WTC11 (cell line): Measurements from ENCODE around the gene CITED1. TPM values are rescaled to one million over a fixed set of nuclear protein-coding genes. Genes with fewer than 3 reads are reported as not detected.

Experiments used
- ATAC-seq: fragments of 200-7000 bp; cut with Tn5 transposase; 2 replicates; pipeline ENCODE4 v1.10.0; 2021; ENCODE audit warnings: mild to moderate bottlenecking, moderate library complexity
- Bru-seq: library from RNA; stranded (reverse); fragments of 400-500 nt; gene quantifications from one replicate; lab custom pipeline; 2021; lab: Mats Ljungman, UMichigan
- CTCF ChIA-PET: fragments of 300-600 bp; sonication (Branson Sonifier 250); formaldehyde crosslinking; loops from one replicate; lab custom pipeline; 2021; ENCODE audit warnings: antibody characterized with exemption; lab: Charles Lee
- POLR2A ChIA-PET: fragments of 350-600 bp; sonication (Branson Sonifier 250); formaldehyde crosslinking; loops from one replicate; lab custom pipeline; 2021; ENCODE audit warnings: antibody characterized with exemption; lab: Charles Lee
- DNase-seq: peaks from one replicate; pipeline ENCODE4 v3.0.0; 2021; ENCODE audit warnings: low spot score
- H3K27ac Mint-ChIP-seq: 2 replicates; pipeline ENCODE4 v1.8.0; 2021; ENCODE audit warnings: mixed read lengths
- H3K27me3 Mint-ChIP-seq: 2 replicates; pipeline ENCODE4 v1.8.0; 2021; ENCODE audit warnings: low read depth, mild to moderate bottlenecking, moderate library complexity, mixed read lengths
- H3K36me3 Mint-ChIP-seq: 2 replicates; pipeline ENCODE4 v1.8.0; 2021; ENCODE audit warnings: mixed read lengths
- H3K4me1 Mint-ChIP-seq: 2 replicates; pipeline ENCODE4 v1.8.0; 2022; ENCODE audit warnings: mixed read lengths
- H3K4me3 Mint-ChIP-seq: 2 replicates; pipeline ENCODE4 v1.8.0; 2021; ENCODE audit warnings: mild to moderate bottlenecking, moderate library complexity, mixed read lengths
- H3K9me3 Mint-ChIP-seq: 2 replicates; pipeline ENCODE4 v1.8.0; 2021; ENCODE audit warnings: mixed read lengths
- JAZF1 ChIP-seq: fragments of 250-450 bp; sonication (Bioruptor Pico); IDR thresholded peaks from 2 replicates; pipeline ENCODE4 v1.9.0; 2021; ENCODE audit warnings: moderate library complexity, mild to moderate bottlenecking, inconsistent platforms
- JUN ChIP-seq: sonication (generic); formaldehyde crosslinking; IDR thresholded peaks from 2 replicates; pipeline ENCODE4 v1.8.0; 2023; ENCODE audit warnings: mild to moderate bottlenecking, missing genetic modification reagents
- NFYB ChIP-seq: sonication (generic); formaldehyde crosslinking; conservative IDR thresholded peaks from 2 replicates; pipeline ENCODE4 v1.8.0; 2022; ENCODE audit warnings: low read depth, missing genetic modification reagents
- NR3C1 ChIP-seq: sonication (generic); formaldehyde crosslinking; conservative IDR thresholded peaks from 2 replicates; pipeline ENCODE4 v1.8.1; 2023; ENCODE audit warnings: low read depth, mild to moderate bottlenecking, missing genetic modification reagents
- SOX15 ChIP-seq: fragments of 250-450 bp; sonication (Bioruptor Pico); IDR thresholded peaks from 2 replicates; pipeline ENCODE4 v1.9.0; 2021; ENCODE audit warnings: mild to moderate bottlenecking
- TEAD1 ChIP-seq: sonication (generic); formaldehyde crosslinking; IDR thresholded peaks from 2 replicates; pipeline ENCODE4 v1.8.0; 2022; ENCODE audit warnings: mild to moderate bottlenecking, missing genetic modification reagents
- ZNF138 ChIP-seq: sonication (generic); formaldehyde crosslinking; conservative IDR thresholded peaks from 2 replicates; pipeline ENCODE4 v1.8.1; 2022; ENCODE audit warnings: mild to moderate bottlenecking, moderate library complexity, missing genetic modification reagents
- ZNF671 ChIP-seq: fragments of 250-450 bp; sonication (Bioruptor Pico); IDR thresholded peaks from 2 replicates; pipeline ENCODE4 v1.8.0; 2021; ENCODE audit warnings: mild to moderate bottlenecking
- long read RNA-seq, 3 experiments: library from RNA in 1 of 3; library from capped mRNA in 1 of 3; library from polyadenylated mRNA in 1 of 3; unstranded in 2 of 3; stranded (forward) in 1 of 3; transcript quantifications; one replicate each; pipeline ENCODE4 v2.0.0, GENCODE V29; 2021
- total RNA-seq: library from RNA; stranded (reverse); gene quantifications from 3 replicates; pipeline ENCODE4 v1.2.3, GENCODE V29; 2021
- TF ChIP-seq, protein P1 (sequence below): sonication (generic); formaldehyde crosslinking; IDR thresholded peaks from 2 replicates; pipeline ENCODE4 v1.8.1; 2022; ENCODE audit warnings: low read depth, mild to moderate bottlenecking, moderate library complexity, missing genetic modification reagents, borderline replicate concordance
- TF ChIP-seq, protein P2 (sequence below): sonication (generic); formaldehyde crosslinking; IDR thresholded peaks from 2 replicates; pipeline ENCODE4 v1.8.1; 2022; ENCODE audit warnings: low read depth, missing genetic modification reagents, borderline replicate concordance
- TF ChIP-seq, protein P3 (sequence below): sonication (generic); formaldehyde crosslinking; IDR thresholded peaks from 2 replicates; pipeline ENCODE4 v1.8.1; 2022; ENCODE audit warnings: missing genetic modification reagents, borderline replicate concordance
- TF ChIP-seq, protein P4 (sequence below): sonication (generic); formaldehyde crosslinking; IDR thresholded peaks from 2 replicates; pipeline ENCODE4 v1.8.0; 2022; ENCODE audit warnings: missing genetic modification reagents
- TF ChIP-seq, protein P5 (sequence below): fragments of 200-600 bp; IDR thresholded peaks from 2 replicates; pipeline ENCODE4 v1.8.0; 2022; ENCODE audit warnings: antibody characterized with exemption
- TF ChIP-seq, protein P6 (sequence below): sonication (generic); formaldehyde crosslinking; IDR thresholded peaks from 2 replicates; pipeline ENCODE4 v1.8.0; 2023; ENCODE audit warnings: mild to moderate bottlenecking, missing genetic modification reagents
- TF ChIP-seq, protein P7 (sequence below): sonication (generic); formaldehyde crosslinking; IDR thresholded peaks from 2 replicates; pipeline ENCODE4 v1.8.1; 2022; ENCODE audit warnings: mild to moderate bottlenecking, moderate library complexity, missing genetic modification reagents
- TF ChIP-seq, protein P8 (sequence below): sonication (generic); formaldehyde crosslinking; IDR thresholded peaks from 2 replicates; pipeline ENCODE4 v1.8.0; 2023; ENCODE audit warnings: missing genetic modification reagents

CITED1 gene, protein sequence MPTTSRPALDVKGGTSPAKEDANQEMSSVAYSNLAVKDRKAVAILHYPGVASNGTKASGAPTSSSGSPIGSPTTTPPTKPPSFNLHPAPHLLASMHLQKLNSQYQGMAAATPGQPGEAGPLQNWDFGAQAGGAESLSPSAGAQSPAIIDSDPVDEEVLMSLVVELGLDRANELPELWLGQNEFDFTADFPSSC
- 2.2 to 4.5 TPM (median 3.9 TPM) in 3 replicates for total RNA-seq
- percentile 19 among the genes with signal in this experiment for Bru-seq, nascent RNA
- long read RNA-seq, experiment 1, transcript CITED1-201 (3 exons, 1,231 nt): major isoform, 6 of 8 reads
- long read RNA-seq, experiment 1, partial matches to known transcripts: 0 of 8 reads
- long read RNA-seq, experiment 1, other reads (novel, unspliced or antisense): 2 of 8 reads
- long read RNA-seq, experiment 2, partial matches to known transcripts: 0 of 5 reads
- long read RNA-seq, experiment 2, other reads (novel, unspliced or antisense): 0 of 5 reads
- long read RNA-seq, experiment 3: 0 reads

DNA sequence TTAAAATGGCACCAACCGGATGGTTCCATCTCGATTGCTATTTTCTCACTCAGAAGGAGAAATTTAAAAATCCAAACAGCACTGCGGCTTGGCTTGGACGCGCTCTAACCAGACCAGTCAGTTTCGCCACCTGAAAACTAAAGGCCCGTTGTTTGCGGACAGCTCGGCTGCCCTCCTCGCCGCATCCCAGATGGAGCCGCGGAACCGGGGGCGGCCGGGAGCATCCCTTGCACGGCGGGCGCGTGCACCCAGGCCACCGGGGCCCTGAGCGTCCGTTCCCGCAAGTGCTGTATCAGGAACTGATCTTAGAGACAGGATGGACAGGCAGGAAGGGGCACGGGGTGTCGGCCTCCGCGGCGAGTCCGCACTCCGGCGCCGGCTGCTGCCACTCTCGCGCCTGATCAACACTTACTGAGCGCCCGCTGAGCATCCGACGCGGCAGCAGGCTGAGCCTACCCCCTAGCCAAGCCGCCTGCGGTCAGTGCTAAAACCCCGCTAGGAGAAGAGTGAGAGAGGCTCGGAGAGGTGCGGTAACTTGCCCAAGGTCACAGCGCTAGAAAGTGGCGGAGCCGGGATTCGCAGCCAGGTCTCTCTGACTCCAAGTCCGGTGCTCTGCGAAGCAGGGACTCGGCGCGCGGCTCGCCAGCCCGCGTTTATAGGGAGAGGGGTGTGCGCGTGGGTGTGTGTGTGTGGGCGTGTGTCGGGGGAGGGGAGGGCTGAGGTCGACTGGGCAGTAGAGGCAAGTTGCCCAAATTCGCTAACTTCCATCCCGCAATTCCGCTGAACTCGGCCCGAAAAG, at the start of gene CITED1:
CITED1 (minus strand) TSS at position 629 of the 799 bp plus-strand sequence. CDS start 3,045 bp downstream, outside the sequence.
- CTCF ChIA-PET: interaction anchor here (1.3 to 4.4 kb wide), 3 partner anchors 7 to 240 kb away, joined by 9 to 40 read pairs (median 9); partner anchors contain the start of gene RPS4X
- peak within 1 kb of the TSS; percentile 76 for H3K4me3 Mint-ChIP-seq
- H3K4me1 Mint-ChIP-seq: peaks cover 16% of the 10 kb centered on the region
- H3K27me3 Mint-ChIP-seq: peaks cover 85% of the 10 kb centered on the region
- DNase-seq: peak; percentile 20
- no peaks in the 10 kb centered on the region for H3K36me3 Mint-ChIP-seq
- H3K27ac Mint-ChIP-seq: no peak within 1 kb of the TSS
- ATAC-seq: no peak
- no peaks in the 10 kb centered on the region for H3K9me3 Mint-ChIP-seq
- POLR2A ChIA-PET: no interaction called here
- TF ChIP-seq, protein P1, sequence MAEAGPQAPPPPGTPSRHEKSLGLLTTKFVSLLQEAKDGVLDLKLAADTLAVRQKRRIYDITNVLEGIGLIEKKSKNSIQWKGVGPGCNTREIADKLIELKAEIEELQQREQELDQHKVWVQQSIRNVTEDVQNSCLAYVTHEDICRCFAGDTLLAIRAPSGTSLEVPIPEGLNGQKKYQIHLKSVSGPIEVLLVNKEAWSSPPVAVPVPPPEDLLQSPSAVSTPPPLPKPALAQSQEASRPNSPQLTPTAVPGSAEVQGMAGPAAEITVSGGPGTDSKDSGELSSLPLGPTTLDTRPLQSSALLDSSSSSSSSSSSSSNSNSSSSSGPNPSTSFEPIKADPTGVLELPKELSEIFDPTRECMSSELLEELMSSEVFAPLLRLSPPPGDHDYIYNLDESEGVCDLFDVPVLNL (CRISPR knock-in tag): no peak
- TF ChIP-seq, protein P2, sequence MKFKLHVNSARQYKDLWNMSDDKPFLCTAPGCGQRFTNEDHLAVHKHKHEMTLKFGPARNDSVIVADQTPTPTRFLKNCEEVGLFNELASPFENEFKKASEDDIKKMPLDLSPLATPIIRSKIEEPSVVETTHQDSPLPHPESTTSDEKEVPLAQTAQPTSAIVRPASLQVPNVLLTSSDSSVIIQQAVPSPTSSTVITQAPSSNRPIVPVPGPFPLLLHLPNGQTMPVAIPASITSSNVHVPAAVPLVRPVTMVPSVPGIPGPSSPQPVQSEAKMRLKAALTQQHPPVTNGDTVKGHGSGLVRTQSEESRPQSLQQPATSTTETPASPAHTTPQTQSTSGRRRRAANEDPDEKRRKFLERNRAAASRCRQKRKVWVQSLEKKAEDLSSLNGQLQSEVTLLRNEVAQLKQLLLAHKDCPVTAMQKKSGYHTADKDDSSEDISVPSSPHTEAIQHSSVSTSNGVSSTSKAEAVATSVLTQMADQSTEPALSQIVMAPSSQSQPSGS (CRISPR knock-in tag): no peak
- TF ChIP-seq, protein P3, sequence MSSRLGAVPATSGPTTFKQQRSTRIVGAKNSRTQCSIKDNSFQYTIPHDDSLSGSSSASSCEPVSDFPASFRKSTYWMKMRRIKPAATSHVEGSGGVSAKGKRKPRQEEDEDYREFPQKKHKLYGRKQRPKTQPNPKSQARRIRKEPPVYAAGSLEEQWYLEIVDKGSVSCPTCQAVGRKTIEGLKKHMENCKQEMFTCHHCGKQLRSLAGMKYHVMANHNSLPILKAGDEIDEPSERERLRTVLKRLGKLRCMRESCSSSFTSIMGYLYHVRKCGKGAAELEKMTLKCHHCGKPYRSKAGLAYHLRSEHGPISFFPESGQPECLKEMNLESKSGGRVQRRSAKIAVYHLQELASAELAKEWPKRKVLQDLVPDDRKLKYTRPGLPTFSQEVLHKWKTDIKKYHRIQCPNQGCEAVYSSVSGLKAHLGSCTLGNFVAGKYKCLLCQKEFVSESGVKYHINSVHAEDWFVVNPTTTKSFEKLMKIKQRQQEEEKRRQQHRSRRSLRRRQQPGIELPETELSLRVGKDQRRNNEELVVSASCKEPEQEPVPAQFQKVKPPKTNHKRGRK (CRISPR knock-in tag): no peak
- no peak for TF ChIP-seq NR3C1 (CRISPR knock-in tag)
- no peak for TF ChIP-seq ZNF138
- TF ChIP-seq, protein P4, sequence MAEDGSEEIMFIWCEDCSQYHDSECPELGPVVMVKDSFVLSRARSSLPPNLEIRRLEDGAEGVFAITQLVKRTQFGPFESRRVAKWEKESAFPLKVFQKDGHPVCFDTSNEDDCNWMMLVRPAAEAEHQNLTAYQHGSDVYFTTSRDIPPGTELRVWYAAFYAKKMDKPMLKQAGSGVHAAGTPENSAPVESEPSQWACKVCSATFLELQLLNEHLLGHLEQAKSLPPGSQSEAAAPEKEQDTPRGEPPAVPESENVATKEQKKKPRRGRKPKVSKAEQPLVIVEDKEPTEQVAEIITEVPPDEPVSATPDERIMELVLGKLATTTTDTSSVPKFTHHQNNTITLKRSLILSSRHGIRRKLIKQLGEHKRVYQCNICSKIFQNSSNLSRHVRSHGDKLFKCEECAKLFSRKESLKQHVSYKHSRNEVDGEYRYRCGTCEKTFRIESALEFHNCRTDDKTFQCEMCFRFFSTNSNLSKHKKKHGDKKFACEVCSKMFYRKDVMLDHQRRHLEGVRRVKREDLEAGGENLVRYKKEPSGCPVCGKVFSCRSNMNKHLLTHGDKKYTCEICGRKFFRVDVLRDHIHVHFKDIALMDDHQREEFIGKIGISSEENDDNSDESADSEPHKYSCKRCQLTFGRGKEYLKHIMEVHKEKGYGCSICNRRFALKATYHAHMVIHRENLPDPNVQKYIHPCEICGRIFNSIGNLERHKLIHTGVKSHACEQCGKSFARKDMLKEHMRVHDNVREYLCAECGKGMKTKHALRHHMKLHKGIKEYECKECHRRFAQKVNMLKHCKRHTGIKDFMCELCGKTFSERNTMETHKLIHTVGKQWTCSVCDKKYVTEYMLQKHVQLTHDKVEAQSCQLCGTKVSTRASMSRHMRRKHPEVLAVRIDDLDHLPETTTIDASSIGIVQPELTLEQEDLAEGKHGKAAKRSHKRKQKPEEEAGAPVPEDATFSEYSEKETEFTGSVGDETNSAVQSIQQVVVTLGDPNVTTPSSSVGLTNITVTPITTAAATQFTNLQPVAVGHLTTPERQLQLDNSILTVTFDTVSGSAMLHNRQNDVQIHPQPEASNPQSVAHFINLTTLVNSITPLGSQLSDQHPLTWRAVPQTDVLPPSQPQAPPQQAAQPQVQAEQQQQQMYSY (CRISPR knock-in tag): no peak
- no peak for TF ChIP-seq JAZF1 (CRISPR knock-in tag)
- TF ChIP-seq, protein P5, sequence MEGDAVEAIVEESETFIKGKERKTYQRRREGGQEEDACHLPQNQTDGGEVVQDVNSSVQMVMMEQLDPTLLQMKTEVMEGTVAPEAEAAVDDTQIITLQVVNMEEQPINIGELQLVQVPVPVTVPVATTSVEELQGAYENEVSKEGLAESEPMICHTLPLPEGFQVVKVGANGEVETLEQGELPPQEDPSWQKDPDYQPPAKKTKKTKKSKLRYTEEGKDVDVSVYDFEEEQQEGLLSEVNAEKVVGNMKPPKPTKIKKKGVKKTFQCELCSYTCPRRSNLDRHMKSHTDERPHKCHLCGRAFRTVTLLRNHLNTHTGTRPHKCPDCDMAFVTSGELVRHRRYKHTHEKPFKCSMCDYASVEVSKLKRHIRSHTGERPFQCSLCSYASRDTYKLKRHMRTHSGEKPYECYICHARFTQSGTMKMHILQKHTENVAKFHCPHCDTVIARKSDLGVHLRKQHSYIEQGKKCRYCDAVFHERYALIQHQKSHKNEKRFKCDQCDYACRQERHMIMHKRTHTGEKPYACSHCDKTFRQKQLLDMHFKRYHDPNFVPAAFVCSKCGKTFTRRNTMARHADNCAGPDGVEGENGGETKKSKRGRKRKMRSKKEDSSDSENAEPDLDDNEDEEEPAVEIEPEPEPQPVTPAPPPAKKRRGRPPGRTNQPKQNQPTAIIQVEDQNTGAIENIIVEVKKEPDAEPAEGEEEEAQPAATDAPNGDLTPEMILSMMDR: no peak
- no peak for TF ChIP-seq SOX15
- TF ChIP-seq, protein P6, sequence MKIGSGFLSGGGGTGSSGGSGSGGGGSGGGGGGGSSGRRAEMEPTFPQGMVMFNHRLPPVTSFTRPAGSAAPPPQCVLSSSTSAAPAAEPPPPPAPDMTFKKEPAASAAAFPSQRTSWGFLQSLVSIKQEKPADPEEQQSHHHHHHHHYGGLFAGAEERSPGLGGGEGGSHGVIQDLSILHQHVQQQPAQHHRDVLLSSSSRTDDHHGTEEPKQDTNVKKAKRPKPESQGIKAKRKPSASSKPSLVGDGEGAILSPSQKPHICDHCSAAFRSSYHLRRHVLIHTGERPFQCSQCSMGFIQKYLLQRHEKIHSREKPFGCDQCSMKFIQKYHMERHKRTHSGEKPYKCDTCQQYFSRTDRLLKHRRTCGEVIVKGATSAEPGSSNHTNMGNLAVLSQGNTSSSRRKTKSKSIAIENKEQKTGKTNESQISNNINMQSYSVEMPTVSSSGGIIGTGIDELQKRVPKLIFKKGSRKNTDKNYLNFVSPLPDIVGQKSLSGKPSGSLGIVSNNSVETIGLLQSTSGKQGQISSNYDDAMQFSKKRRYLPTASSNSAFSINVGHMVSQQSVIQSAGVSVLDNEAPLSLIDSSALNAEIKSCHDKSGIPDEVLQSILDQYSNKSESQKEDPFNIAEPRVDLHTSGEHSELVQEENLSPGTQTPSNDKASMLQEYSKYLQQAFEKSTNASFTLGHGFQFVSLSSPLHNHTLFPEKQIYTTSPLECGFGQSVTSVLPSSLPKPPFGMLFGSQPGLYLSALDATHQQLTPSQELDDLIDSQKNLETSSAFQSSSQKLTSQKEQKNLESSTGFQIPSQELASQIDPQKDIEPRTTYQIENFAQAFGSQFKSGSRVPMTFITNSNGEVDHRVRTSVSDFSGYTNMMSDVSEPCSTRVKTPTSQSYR (CRISPR knock-in tag): no peak
- no peak for TF ChIP-seq NFYB (CRISPR knock-in tag)
- TF ChIP-seq TEAD1 (CRISPR knock-in tag): no peak
- TF ChIP-seq, protein P7, sequence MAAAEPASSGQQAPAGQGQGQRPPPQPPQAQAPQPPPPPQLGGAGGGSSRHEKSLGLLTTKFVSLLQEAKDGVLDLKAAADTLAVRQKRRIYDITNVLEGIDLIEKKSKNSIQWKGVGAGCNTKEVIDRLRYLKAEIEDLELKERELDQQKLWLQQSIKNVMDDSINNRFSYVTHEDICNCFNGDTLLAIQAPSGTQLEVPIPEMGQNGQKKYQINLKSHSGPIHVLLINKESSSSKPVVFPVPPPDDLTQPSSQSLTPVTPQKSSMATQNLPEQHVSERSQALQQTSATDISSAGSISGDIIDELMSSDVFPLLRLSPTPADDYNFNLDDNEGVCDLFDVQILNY (CRISPR knock-in tag): no peak
- TF ChIP-seq ZNF671: no peak
- TF ChIP-seq JUN: no peak
- TF ChIP-seq, protein P8, sequence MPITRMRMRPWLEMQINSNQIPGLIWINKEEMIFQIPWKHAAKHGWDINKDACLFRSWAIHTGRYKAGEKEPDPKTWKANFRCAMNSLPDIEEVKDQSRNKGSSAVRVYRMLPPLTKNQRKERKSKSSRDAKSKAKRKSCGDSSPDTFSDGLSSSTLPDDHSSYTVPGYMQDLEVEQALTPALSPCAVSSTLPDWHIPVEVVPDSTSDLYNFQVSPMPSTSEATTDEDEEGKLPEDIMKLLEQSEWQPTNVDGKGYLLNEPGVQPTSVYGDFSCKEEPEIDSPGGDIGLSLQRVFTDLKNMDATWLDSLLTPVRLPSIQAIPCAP: no peak
